Stimulated activated naive CD8-positive, alpha-beta T cell treated with anti-CD3 and anti-CD28 coated beads, Interleukin-15, Interleukin-2, amounts not matched to agents 100 U/mL and 50 U/mL, for 24 hours (primary cell): ENCODE measurements around the gene BRIP1.
"Not testable (repeated sequence)": the region's sequence is repeated elsewhere in the genome, so short reads cannot be mapped to it uniquely, and the experiment has no call there.

Experiments
- ATAC-seq: fragments of 150-1000 bp; cut with Tn5 transposase; one replicate; pipeline ENCODE4 v1.10.0; 2021
- DNase-seq: peaks from one replicate; pipeline ENCODE4 v3.0.0; 2021

BRIP1 gene

GRCh38 chr17:61799812-61800484 lies 63.4 kb downstream of the BRIP1 start:
- ATAC-seq (no peak), DNase-seq (no peak)

GRCh38 chr17:61797283-61797682 lies 66.0 kb downstream of the BRIP1 start:
- no peak for ATAC-seq
- no peak for DNase-seq

GRCh38 chr17:61795546-61795945 lies 67.8 kb downstream of the BRIP1 start:
- ATAC-seq = no peak
- DNase-seq = no peak

GRCh38 chr17:61794792-61795191 lies 68.5 kb downstream of the BRIP1 start:
- ATAC-seq = no peak
- DNase-seq = no peak

- ATAC-seq = no peak
- DNase-seq = no peak
Observed at GRCh38 chr17:61794242-61794641, 69.1 kb downstream of the BRIP1 start.

- ATAC-seq (no peak), DNase-seq (no peak)
Observed at GRCh38 chr17:61793565-61793964, 69.8 kb downstream of the BRIP1 start.

- ATAC-seq (no peak), DNase-seq (no peak)
Observed at GRCh38 chr17:61789872-61790271, 73.5 kb downstream of the BRIP1 start.

- DNase-seq (no peak), ATAC-seq (no peak)
Observed at GRCh38 chr17:61786088-61786487, 77.2 kb downstream of the BRIP1 start.

- ATAC-seq (no peak), DNase-seq (no peak)
Observed at GRCh38 chr17:61784510-61784909, 78.8 kb downstream of the BRIP1 start.

GRCh38 chr17:61783556-61784304 lies 79.6 kb downstream of the BRIP1 start:
- ATAC-seq (no peak), DNase-seq (no peak)

- ATAC-seq = no peak
- no peak for DNase-seq
Observed at GRCh38 chr17:61783120-61783519, 80.2 kb downstream of the BRIP1 start.

GRCh38 chr17:61782683-61783082 lies 80.6 kb downstream of the BRIP1 start:
- ATAC-seq (no peak), DNase-seq (no peak)

GRCh38 chr17:61775364-61775763 lies 88.0 kb downstream of the BRIP1 start:
- ATAC-seq = no peak
- DNase-seq = no peak

- no peak for ATAC-seq
Observed at GRCh38 chr17:61774724-61775123, 88.6 kb downstream of the BRIP1 start.

GRCh38 chr17:61774087-61774486 lies 89.2 kb downstream of the BRIP1 start:
- not testable (repeated sequence) for ATAC-seq, DNase-seq

More at GRCh38 chr17:61774724-61775123, 88.6 kb downstream of the BRIP1 start:
- DNase-seq = no peak

- DNase-seq (no peak), ATAC-seq (no peak)
Observed at GRCh38 chr17:61770752-61771533, 92.4 kb downstream of the BRIP1 start.

- no peak for DNase-seq
- ATAC-seq = no peak
Observed at GRCh38 chr17:61770043-61770442, 93.3 kb downstream of the BRIP1 start.

- ATAC-seq = no peak
- DNase-seq = no peak
Observed at GRCh38 chr17:61768405-61768804, 94.9 kb downstream of the BRIP1 start.

GRCh38 chr17:61766520-61766919 lies 96.8 kb downstream of the BRIP1 start:
- no peak for ATAC-seq
- no peak for DNase-seq

GRCh38 chr17:61764846-61765245 lies 98.5 kb downstream of the BRIP1 start:
- DNase-seq = no peak

GRCh38 chr17:61761827-61762226 lies 101.5 kb downstream of the BRIP1 start:
- no peak for DNase-seq
- ATAC-seq = no peak

More at GRCh38 chr17:61764846-61765245, 98.5 kb downstream of the BRIP1 start:
- no peak for ATAC-seq

GRCh38 chr17:61759362-61759761 lies 104.0 kb downstream of the BRIP1 start:
- no peak for DNase-seq
- no peak for ATAC-seq

GRCh38 chr17:61758430-61758829 lies 104.9 kb downstream of the BRIP1 start:
- ATAC-seq (no peak), DNase-seq (no peak)
